ENCODE data around the gene GPR156. TPM values are rescaled to one million over a fixed set of nuclear protein-coding genes. Genes with fewer than 3 reads are reported as not detected.

GPR156 gene
- total RNA-seq, 1 experiment from 2014 or later = 1.6 TPM

- DNase-seq (ENCODE audit: low spot score) = no peak
Observed at GRCh38 chr3:120196333-120196732, 88.7 kb downstream of the GPR156 start.

- no peak for DNase-seq (ENCODE audit: low spot score)
Observed at GRCh38 chr3:120193554-120193953, 91.5 kb downstream of the GPR156 start.

GRCh38 chr3:120192579-120192978 lies 92.4 kb downstream of the GPR156 start:
- DNase-seq (ENCODE audit: low spot score) = no peak

- peak; percentile 20 for DNase-seq (ENCODE audit: low spot score)
Observed at GRCh38 chr3:120192159-120192558, 92.9 kb downstream of the GPR156 start.

- peak; percentile 57 for DNase-seq (ENCODE audit: low spot score)
Observed at GRCh38 chr3:120182613-120183511, 102.2 kb downstream of the GPR156 start.

GRCh38 chr3:120181632-120182031 lies 103.4 kb downstream of the GPR156 start:
- no peak for DNase-seq (ENCODE audit: low spot score)

- no peak for DNase-seq (ENCODE audit: low spot score)
Observed at GRCh38 chr3:120180731-120181412, 104.2 kb downstream of the GPR156 start.

- peak; percentile 56 for DNase-seq (ENCODE audit: low spot score)
Observed at GRCh38 chr3:120177707-120178306, 107.2 kb downstream of the GPR156 start.

- DNase-seq (ENCODE audit: low spot score) = peak; percentile 96
Observed at GRCh38 chr3:120177151-120177550, 107.9 kb downstream of the GPR156 start.

GRCh38 chr3:120174811-120175539 lies 110.0 kb downstream of the GPR156 start:
- DNase-seq (ENCODE audit: low spot score) = no peak

GRCh38 chr3:120173056-120173675 lies 111.9 kb downstream of the GPR156 start:
- no peak for DNase-seq (ENCODE audit: low spot score)

GRCh38 chr3:120172070-120172469 lies 113.0 kb downstream of the GPR156 start:
- no peak for DNase-seq (ENCODE audit: low spot score)

GRCh38 chr3:120171134-120171873 lies 113.7 kb downstream of the GPR156 start:
- no peak for DNase-seq (ENCODE audit: low spot score)

GRCh38 chr3:120170223-120170622 lies 114.8 kb downstream of the GPR156 start:
- DNase-seq (ENCODE audit: low spot score) = peak; percentile 92

GRCh38 chr3:120169407-120169806 lies 115.6 kb downstream of the GPR156 start:
- DNase-seq (ENCODE audit: low spot score) = no peak

- DNase-seq (ENCODE audit: low spot score) = no peak
Observed at GRCh38 chr3:120168611-120169010, 116.4 kb downstream of the GPR156 start.

GRCh38 chr3:120168038-120168437 lies 117.0 kb downstream of the GPR156 start:
- no peak for DNase-seq (ENCODE audit: low spot score)

- no peak for DNase-seq (ENCODE audit: low spot score)
Observed at GRCh38 chr3:120167488-120167887, 117.5 kb downstream of the GPR156 start.

GRCh38 chr3:120163816-120164215 lies 121.2 kb downstream of the GPR156 start:
- DNase-seq (ENCODE audit: low spot score) = no peak

GRCh38 chr3:120163026-120163425 lies 122.0 kb downstream of the GPR156 start:
- DNase-seq (ENCODE audit: low spot score) = no peak

- DNase-seq (ENCODE audit: low spot score) = peak; percentile 72
Observed at GRCh38 chr3:120162400-120162799, 122.6 kb downstream of the GPR156 start.

Data from A172 (cell line).